Progenitor cell of endocrine pancreas (in vitro differentiated cells): ENCODE results near the gene ZNF189. TPM values are rescaled to one million over a fixed set of nuclear protein-coding genes. Genes with fewer than 3 reads are reported as not detected.

Source experiments
- DNase-seq: peaks from one replicate; pipeline ENCODE4 v3.0.0; 2021; ENCODE audit warnings: low spot score; ENCODE audit not compliant: unreplicated experiment
- H3K27ac Mint-ChIP-seq: 2 replicates; pipeline ENCODE4 v1.8.0; 2021; ENCODE audit warnings: mild to moderate bottlenecking, moderate library complexity, mixed read lengths
- H3K27me3 Mint-ChIP-seq: 2 replicates; pipeline ENCODE4 v1.8.0; 2021; ENCODE audit warnings: mixed read lengths
- H3K36me3 Mint-ChIP-seq: 2 replicates; pipeline ENCODE4 v1.8.0; 2022; ENCODE audit warnings: mixed read lengths; ENCODE audit not compliant: insufficient read depth
- H3K4me1 Mint-ChIP-seq: 2 replicates; pipeline ENCODE4 v1.8.0; 2021; ENCODE audit warnings: low read depth, mixed read lengths
- H3K4me3 Mint-ChIP-seq: 2 replicates; pipeline ENCODE4 v1.8.0; 2021; ENCODE audit warnings: low read depth, mild to moderate bottlenecking, moderate library complexity, mixed read lengths
- H3K9me3 Mint-ChIP-seq: 2 replicates; pipeline ENCODE4 v1.8.0; 2021; ENCODE audit warnings: low read depth, mixed read lengths
- CTCF ChIP-seq: fragments of 200-600 bp; sonication (generic); IDR thresholded peaks from one replicate; pipeline ENCODE4 v1.5.0; 2021; ENCODE audit warnings: antibody characterized with exemption, mild to moderate bottlenecking; ENCODE audit not compliant: unreplicated experiment
- total RNA-seq: library from RNA; stranded (reverse); gene quantifications from 2 replicates; pipeline ENCODE4 v1.2.1, GENCODE V29; 2021

The ZNF189 gene
- total RNA-seq, 1 donor from 2014 or later = 31.4 TPM

GRCh38 chr9:101414839-101415238, 16.2 kb downstream of the ZNF189 start:
- no peaks in the 10 kb centered on the region for H3K4me1 Mint-ChIP-seq
- no peak overlapping the region for H3K27ac Mint-ChIP-seq
- peaks cover 38% of the 10 kb centered on the region for H3K36me3 Mint-ChIP-seq
- DNase-seq = no peak
- peaks cover 35% of the 10 kb centered on the region for H3K9me3 Mint-ChIP-seq
- TF ChIP-seq CTCF = no peak
- H3K27me3 Mint-ChIP-seq = no peaks in the 10 kb centered on the region
- no peak overlapping the region for H3K4me3 Mint-ChIP-seq

GRCh38 chr9:101415578-101415977, 16.9 kb downstream of the ZNF189 start:
- H3K27ac Mint-ChIP-seq = no peak overlapping the region
- H3K9me3 Mint-ChIP-seq = peaks cover 35% of the 10 kb centered on the region
- H3K36me3 Mint-ChIP-seq = peaks cover 34% of the 10 kb centered on the region
- H3K4me1 Mint-ChIP-seq = no peaks in the 10 kb centered on the region
- H3K27me3 Mint-ChIP-seq = no peaks in the 10 kb centered on the region
- no peak for DNase-seq
- TF ChIP-seq CTCF = no peak
- no peak overlapping the region for H3K4me3 Mint-ChIP-seq

GRCh38 chr9:101417389-101417788, 18.7 kb downstream of the ZNF189 start:
- Mint-ChIP-seq H3K4me3 (no peak overlapping the region), H3K27me3 (no peaks in the 10 kb centered on the region), H3K9me3 (peaks cover 27% of the 10 kb centered on the region), H3K36me3 (peaks cover 23% of the 10 kb centered on the region), H3K4me1 (peaks cover 5% of the 10 kb centered on the region), H3K27ac (no peak overlapping the region)
- no peak for DNase-seq
- no peak for TF ChIP-seq CTCF

GRCh38 chr9:101417977-101418376, 19.3 kb downstream of the ZNF189 start:
- DNase-seq = no peak
- Mint-ChIP-seq H3K4me3 (no peak overlapping the region), H3K36me3 (peaks cover 18% of the 10 kb centered on the region), H3K27me3 (no peaks in the 10 kb centered on the region), H3K27ac (no peak overlapping the region), H3K9me3 (peaks cover 21% of the 10 kb centered on the region), H3K4me1 (peaks cover 5% of the 10 kb centered on the region)
- no peak for TF ChIP-seq CTCF

GRCh38 chr9:101418518-101419430, 20.1 kb downstream of the ZNF189 start:
- no peak overlapping the region for H3K27ac Mint-ChIP-seq
- H3K27me3 Mint-ChIP-seq = no peaks in the 10 kb centered on the region
- peaks cover 10% of the 10 kb centered on the region for H3K36me3 Mint-ChIP-seq
- TF ChIP-seq CTCF = no peak
- H3K9me3 Mint-ChIP-seq = peaks cover 13% of the 10 kb centered on the region
- no peak for DNase-seq
- peaks cover 5% of the 10 kb centered on the region for H3K4me1 Mint-ChIP-seq
- H3K4me3 Mint-ChIP-seq = no peak overlapping the region
